ACC112 (cell line): ENCODE measurements around the gene BID.

Experiments used
- H2AFZ ChIP-seq: fragments of 200-600 bp; sonication (generic); one replicate; pipeline ENCODE4 v1.6.0; 2017; ENCODE audit warnings: antibody characterized with exemption, low read length; ENCODE audit not compliant: unreplicated experiment
- H3K27ac ChIP-seq: fragments of 200-600 bp; sonication (generic); 2 replicates; pipeline ENCODE4 v1.5.1; 2014; ENCODE audit warnings: low read depth, mild to moderate bottlenecking, antibody characterized with exemption, low read length, moderate library complexity
- H3K27me3 ChIP-seq: fragments of 200-600 bp; sonication (generic); 2 replicates; pipeline ENCODE4 v1.6.1; 2014; ENCODE audit warnings: mild to moderate bottlenecking, antibody characterized with exemption, low read length, moderate library complexity, mixed read lengths; ENCODE audit not compliant: insufficient read depth
- H3K36me3 ChIP-seq: fragments of 200-600 bp; sonication (generic); 2 replicates; pipeline ENCODE4 v1.6.1; 2016; ENCODE audit warnings: mild to moderate bottlenecking, antibody characterized with exemption, low read length, moderate library complexity, mixed read lengths; ENCODE audit not compliant: insufficient read depth
- H3K4me1 ChIP-seq: fragments of 200-600 bp; sonication (generic); one replicate; pipeline ENCODE4 v1.6.1; 2016; ENCODE audit warnings: low read length, mixed read lengths; ENCODE audit not compliant: insufficient read depth, unreplicated experiment, control insufficient read depth
- H3K4me3 ChIP-seq: fragments of 200-600 bp; sonication (generic); 2 replicates; pipeline ENCODE4 v1.5.1; 2014; ENCODE audit warnings: mild to moderate bottlenecking, low read depth, low read length
- H3K79me2 ChIP-seq: fragments of 200-600 bp; sonication (generic); one replicate; pipeline ENCODE4 v1.6.0; 2016; ENCODE audit warnings: low read length; ENCODE audit not compliant: control insufficient read depth, unreplicated experiment, insufficient read depth

The BID gene

GRCh38 chr22:17802822-17803221 is 28.6 kb upstream of the BID start:
- Histone ChIP-seq H3K27me3 (no peaks in the 10 kb centered on the region), H2AFZ (no peak overlapping the region), H3K4me3 (no peak overlapping the region), H3K4me1 (no peaks in the 10 kb centered on the region), H3K36me3 (no peaks in the 10 kb centered on the region), H3K79me2 (no peaks in the 10 kb centered on the region), H3K27ac (no peak overlapping the region)

DNA sequence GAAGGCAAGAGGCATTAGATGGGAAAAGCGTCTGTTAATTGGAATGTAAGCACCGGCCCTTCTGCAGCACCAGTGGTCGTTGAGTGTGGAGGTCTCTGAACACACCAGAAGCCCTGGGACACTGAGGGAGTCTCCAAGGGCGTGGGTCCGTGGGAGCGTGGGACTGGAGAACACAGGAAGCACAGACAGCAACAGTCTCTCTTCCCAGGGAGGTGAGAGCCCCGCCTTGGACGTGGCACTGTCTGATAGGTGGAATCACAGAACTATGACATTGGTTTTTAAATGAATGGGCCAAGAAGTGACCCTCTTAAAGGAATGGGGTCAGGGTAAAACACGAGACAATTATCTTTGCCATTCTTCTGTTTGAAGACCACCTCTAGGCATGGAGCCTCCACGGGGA is 28.1 kb upstream of the BID start:
- no peaks in the 10 kb centered on the region for H3K4me1 ChIP-seq
- no peak overlapping the region for H2AFZ ChIP-seq
- no peaks in the 10 kb centered on the region for H3K79me2 ChIP-seq
- no peak overlapping the region for H3K4me3 ChIP-seq
- no peaks in the 10 kb centered on the region for H3K27me3 ChIP-seq
- no peak overlapping the region for H3K27ac ChIP-seq
- no peaks in the 10 kb centered on the region for H3K36me3 ChIP-seq

GRCh38 chr22:17797721-17798559 is 23.7 kb upstream of the BID start:
- Histone ChIP-seq H3K4me1 (no peaks in the 10 kb centered on the region), H3K27ac (no peak overlapping the region), H3K36me3 (no peaks in the 10 kb centered on the region), H3K79me2 (no peaks in the 10 kb centered on the region), H3K27me3 (no peaks in the 10 kb centered on the region), H3K4me3 (no peak overlapping the region), H2AFZ (no peak overlapping the region)

- Histone ChIP-seq H2AFZ (no peak overlapping the region), H3K4me1 (no peaks in the 10 kb centered on the region), H3K79me2 (no peaks in the 10 kb centered on the region), H3K4me3 (no peak overlapping the region), H3K27me3 (no peaks in the 10 kb centered on the region), H3K27ac (no peak overlapping the region), H3K36me3 (no peaks in the 10 kb centered on the region)
These were observed 22.4 kb upstream of the BID start for GRCh38 chr22:17796695-17797094.

DNA sequence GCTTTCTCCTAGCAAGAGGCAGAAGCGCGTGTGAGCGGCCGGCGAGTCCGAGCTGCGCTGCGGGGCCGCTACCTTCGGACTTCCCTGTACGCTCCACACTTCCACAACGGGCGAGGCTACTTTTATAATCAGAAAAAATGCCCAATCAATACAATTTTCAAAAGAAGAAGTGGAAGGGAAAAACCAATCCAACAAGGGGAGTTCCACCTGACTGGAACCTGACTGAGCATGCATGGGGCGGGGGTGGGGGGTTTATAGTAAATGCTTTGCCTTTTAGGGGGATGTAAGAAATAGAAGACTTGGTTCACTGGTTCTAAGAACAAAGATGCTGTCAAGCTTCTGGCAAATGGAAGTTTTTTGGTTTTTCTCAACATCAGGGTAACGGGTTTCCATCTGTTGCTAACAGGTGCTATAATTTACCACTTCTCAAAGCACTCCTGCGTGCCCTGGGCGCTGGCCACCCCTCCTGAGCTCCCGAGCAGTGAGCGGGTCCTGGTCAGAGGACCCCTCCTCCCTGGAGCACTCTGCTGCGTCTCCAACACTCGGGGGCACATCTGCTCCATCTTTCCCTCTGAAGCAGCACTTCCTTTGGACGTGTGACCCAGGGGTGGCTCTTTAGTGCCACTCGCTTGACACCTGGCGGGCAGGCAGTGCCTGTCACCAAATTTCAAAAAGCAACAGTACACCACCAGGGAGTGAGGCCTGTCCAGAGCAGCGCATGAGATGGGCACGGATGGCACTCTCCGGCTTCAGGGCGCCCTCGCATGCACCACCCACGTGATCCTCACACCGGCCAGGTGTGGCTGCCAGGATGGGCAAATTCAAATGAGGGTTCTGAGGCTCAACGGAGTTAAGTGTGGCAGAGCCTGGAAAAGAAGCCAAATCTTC is 21.6 kb upstream of the BID start:
- Histone ChIP-seq H3K4me3 (no peak overlapping the region), H2AFZ (no peak overlapping the region), H3K4me1 (no peaks in the 10 kb centered on the region), H3K36me3 (no peaks in the 10 kb centered on the region), H3K27me3 (no peaks in the 10 kb centered on the region), H3K79me2 (no peaks in the 10 kb centered on the region), H3K27ac (no peak overlapping the region)

- no peak overlapping the region for H3K4me3 ChIP-seq
- H2AFZ ChIP-seq: no peak overlapping the region
- H3K36me3 ChIP-seq: no peaks in the 10 kb centered on the region
- no peak overlapping the region for H3K27ac ChIP-seq
- H3K79me2 ChIP-seq: no peaks in the 10 kb centered on the region
- no peaks in the 10 kb centered on the region for H3K27me3 ChIP-seq
- H3K4me1 ChIP-seq: no peaks in the 10 kb centered on the region
These were observed 20.7 kb upstream of the BID start for GRCh38 chr22:17794726-17795542.

DNA sequence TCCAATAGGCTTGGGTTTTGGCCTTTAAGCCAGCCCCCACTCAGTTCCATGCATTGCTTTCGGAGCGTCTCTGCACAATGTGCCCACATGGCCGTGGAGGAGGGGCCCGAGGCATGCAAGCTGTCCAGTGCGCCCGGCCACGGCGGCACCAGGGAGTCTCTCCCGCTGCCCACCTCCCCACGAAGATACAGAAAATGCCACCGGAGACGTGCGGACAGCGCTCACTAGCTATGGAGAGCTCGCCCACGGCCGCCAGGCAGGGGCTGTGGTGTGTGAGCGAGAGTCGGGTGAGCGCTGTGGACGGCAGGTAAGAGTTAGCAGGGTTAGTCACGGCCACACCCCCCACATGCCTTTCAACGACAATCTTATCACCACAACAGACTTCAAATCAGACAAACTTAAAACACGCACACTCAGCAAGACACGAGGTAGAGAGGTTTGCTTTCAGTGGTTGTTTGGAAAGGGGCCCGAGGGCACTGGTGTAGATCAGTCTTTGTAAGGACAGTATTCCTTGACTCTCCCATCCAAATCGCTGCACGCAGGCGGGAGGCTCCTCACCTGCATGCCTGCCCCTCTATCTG is 18.7 kb upstream of the BID start:
- Histone ChIP-seq H2AFZ (no peak overlapping the region), H3K79me2 (no peaks in the 10 kb centered on the region), H3K27me3 (no peaks in the 10 kb centered on the region), H3K4me3 (no peak overlapping the region), H3K36me3 (no peaks in the 10 kb centered on the region), H3K27ac (no peak overlapping the region), H3K4me1 (no peaks in the 10 kb centered on the region)

DNA sequence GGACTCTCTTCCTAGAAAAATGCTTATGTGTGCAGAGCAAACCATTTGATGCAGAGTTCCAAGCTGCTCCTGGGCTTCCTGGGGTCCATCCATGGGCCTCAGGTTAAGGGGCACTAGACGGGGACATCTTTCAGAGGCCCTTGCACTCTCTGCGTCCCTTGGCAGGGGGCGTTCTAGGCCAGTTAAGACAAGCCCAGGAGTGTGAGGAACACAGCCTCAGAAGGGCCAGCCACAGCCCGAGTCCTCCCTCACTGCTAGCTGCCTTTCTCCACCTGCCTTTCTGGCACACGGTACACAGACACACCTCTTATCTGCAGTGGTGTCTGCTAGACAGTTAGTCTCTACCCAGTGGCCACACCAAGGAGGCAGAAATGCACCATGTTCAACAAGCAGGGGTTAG is 18.0 kb upstream of the BID start:
- Histone ChIP-seq H3K4me3 (no peak overlapping the region), H2AFZ (no peak overlapping the region), H3K27me3 (no peaks in the 10 kb centered on the region), H3K4me1 (no peaks in the 10 kb centered on the region), H3K36me3 (no peaks in the 10 kb centered on the region), H3K27ac (no peak overlapping the region), H3K79me2 (no peaks in the 10 kb centered on the region)

GRCh38 chr22:17791196-17791595 is 16.9 kb upstream of the BID start:
- H3K4me1 ChIP-seq: no peaks in the 10 kb centered on the region
- H3K27me3 ChIP-seq: no peaks in the 10 kb centered on the region
- H3K27ac ChIP-seq: no peak overlapping the region
- no peak overlapping the region for H3K4me3 ChIP-seq
- H3K36me3 ChIP-seq: no peaks in the 10 kb centered on the region
- no peaks in the 10 kb centered on the region for H3K79me2 ChIP-seq
- no peak overlapping the region for H2AFZ ChIP-seq
